HG02759 (cell line): ENCODE measurements around the gene LY6G6D.

Source experiments
- ATAC-seq: cut with Tn5 transposase; IDR thresholded peaks from one replicate; pipeline ENCODE4 v1.9.1; 2021; ENCODE audit warnings: mild to moderate bottlenecking, moderate library complexity; ENCODE audit not compliant: unreplicated experiment

Gene LY6G6D

GRCh38 chr6:31761343-31761742 lies 46.2 kb downstream of the LY6G6D start:
- ATAC-seq, result no peak

DNA sequence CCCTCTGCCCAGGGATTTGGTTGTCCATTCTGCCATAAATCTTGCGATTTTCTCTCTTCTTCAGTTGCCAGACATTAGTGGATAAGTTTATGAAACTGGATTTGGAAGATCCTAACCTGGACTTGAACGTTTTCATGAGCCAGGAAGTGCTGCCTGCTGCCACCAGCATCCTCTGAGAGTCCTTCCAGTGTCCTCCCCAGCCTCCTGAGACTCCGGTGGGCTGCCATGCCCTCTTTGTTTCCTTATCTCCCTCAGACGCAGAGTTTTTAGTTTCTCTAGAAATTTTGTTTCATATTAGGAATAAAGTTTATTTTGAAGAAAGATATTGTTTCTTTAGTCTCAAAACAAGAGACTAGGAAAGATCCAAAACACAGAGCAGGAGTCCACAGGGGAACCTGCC lies 47.2 kb downstream of the LY6G6D start, which contains the start of gene SAPCD1:
Gene SAPCD1, plus strand, starts transcription at position 301 of the 400 bp plus-strand sequence. CDS start 399 bp downstream, outside the sequence.
- no peak for ATAC-seq

DNA sequence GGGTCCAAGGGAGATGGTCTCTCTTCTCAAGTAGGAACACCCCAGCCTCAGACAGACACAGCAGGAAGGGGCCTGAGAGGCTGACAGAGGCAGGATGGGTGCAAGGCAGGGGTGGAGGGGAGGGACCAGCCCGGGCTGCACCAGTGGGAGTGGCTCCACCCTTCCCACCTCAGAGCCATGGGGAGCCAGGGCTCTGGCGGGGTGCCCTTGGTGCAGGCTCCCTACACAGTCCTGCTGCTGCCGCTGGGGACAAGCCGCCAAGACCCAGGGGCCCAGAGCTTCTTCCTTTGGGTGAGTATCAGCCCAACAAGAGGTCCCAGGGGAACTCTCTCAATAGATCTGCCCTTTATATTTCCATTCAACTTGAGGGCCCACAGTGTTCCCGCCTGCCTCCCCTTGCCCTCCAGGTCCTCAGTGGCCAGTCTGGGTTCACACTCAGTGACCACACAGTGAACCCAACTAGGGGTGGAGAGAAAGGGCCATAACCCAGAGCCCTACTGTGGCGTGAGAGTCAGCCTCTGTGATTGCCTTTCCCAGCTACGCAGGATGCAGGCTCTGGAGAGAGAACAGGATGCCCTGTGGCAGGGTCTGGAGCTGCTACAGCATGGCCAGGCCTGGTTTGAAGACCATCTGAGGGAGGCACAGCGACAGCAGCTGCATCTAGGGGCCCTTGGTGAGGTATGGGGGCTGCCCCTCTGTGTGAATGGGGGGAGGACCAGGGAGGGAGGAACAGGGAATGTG lies 47.9 kb downstream of the LY6G6D start:
- ATAC-seq, result no peak

DNA sequence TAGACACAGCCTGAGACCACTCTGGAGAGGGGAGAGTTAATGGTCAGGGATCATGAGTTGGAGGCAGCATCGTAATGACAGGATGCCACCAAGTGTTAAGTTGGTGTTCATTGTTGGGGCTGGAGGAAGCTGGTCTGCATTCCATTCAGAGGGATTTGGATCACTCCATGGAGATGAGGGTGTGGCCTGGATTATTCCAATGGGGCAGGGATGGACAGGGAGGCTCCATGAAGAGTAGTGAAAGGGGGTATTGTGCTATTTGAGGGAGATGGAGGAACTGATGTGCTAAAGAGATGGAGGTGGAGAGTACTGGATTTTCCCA lies 48.4 kb downstream of the LY6G6D start:
- no peak for ATAC-seq

DNA sequence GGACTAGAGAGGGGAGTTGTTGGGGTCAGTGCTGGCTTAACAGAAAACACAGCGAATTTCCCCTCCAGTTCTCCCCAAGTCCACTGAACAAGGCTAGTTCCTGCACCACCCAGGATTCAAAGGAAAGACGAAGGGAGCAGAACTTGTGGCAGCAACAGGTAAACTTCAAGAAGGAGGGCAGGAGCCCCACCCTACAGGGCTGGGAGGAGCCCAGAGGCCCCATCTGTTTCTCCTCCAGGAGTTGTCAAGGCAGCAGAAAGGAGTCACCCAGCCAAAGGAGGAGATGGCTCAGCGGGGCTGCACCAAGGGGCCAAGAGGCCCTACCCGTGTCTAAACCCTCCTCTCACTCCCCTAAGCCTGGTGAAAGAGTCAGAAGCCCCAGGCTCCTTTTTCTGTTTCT lies 49.0 kb downstream of the LY6G6D start:
- no peak for ATAC-seq

DNA sequence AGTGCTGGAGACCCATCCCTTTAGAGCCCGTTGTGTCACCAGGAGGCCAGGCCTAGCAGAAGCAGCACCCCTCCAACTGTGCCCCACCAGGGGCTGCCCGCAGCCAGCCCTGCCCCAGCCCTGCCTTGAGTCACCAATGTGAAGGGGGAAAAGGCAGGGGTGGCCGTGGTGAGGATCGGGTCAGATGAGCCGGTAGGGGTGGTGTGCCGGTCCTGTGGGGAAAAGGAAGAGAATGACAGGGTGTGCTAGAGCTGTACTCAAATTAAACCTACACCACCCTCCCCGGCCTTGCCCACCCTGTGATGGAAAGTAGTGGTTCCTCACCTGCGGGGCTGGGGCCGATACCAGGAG lies 50.4 kb downstream of the LY6G6D start:
- no peak for ATAC-seq

DNA sequence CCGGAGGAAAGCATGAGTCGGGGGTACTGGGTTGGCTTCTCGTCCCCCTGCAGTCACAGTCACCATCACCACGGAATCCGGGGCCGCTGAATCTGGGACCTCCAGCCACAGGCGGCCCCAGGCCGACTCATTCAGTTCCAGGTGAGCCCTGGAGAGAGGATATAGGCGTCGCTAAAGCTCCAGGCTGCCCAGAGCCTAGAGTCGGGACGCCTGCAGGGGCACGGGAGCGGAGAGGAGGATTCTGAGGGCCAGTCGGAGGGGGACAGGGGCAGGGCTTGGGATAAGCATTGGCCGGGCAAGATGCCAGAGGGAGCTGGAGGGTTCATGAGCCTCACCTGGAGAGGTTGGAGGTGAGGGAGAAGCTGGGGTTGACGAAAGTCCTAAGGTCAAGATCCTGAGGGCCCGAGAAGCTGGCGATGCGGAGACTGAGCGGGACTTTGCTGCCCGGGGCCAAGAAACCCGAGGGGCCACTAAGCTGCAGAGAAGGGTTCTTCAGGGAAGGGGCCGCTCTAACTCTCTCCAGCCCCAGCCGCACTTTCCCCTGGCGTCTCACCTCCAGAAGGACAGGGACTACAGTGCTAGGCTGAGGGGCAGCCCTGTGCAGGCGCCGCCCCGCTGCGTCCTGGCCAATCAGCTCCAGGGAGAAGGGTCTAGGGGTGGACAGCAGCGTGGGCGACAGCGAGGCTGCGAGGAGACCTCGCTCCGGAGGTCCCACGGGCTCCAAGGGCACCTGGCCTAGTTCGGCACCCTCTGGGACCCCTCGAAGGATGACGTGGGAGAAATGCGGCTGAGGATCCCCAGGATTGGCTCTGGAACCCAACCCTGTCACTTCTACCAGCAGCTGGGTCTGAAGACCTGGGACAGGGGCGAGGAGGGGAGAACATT lies 51.0 kb downstream of the LY6G6D start:
- no peak for ATAC-seq

- no peak for ATAC-seq
These were observed 52.0 kb downstream of the LY6G6D start for GRCh38 chr6:31767096-31767645.
